ENCODE data around the gene VIPR2. TPM values are rescaled to one million over a fixed set of nuclear protein-coding genes. Genes with fewer than 3 reads are reported as not detected.

VIPR2 gene
- total RNA-seq, 1 experiment from 2014 or later: not detected

DNA sequence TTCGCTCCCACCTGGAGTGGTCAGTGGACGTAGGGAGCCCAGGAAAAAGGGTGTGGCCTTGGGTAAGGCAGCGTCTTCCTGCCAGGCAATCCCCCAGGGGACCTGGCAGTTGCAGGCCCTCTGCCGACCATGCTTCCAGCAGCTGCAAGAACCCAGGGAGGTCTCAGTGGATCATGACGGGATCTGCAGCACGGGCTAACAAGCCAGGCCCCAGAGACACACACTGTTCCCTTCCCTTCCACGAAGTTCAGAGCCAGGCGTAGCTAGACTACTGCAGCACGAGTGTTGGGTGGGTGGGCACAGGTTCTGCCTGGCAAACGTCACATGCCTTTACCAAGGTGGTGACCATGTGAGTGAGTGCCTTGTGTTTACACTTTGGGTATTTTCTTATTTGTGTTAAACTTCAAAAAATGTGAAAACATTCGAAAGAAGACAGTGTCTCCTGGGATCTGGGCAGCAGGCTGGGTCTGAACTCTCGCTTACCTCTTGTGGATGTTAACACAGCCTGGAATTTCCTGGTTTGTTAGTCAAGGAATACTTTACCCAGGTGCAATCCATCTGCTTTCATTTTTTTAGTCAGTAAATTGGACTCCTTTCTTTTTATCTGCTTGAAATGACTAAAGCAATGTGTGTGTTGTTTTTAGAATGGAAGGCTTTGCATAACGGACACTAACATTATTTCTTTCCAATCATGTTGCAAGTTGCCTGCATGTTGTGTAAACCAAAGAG lies 48.2 kb upstream of the VIPR2 start:
- TF ChIP-seq, protein P1, sequence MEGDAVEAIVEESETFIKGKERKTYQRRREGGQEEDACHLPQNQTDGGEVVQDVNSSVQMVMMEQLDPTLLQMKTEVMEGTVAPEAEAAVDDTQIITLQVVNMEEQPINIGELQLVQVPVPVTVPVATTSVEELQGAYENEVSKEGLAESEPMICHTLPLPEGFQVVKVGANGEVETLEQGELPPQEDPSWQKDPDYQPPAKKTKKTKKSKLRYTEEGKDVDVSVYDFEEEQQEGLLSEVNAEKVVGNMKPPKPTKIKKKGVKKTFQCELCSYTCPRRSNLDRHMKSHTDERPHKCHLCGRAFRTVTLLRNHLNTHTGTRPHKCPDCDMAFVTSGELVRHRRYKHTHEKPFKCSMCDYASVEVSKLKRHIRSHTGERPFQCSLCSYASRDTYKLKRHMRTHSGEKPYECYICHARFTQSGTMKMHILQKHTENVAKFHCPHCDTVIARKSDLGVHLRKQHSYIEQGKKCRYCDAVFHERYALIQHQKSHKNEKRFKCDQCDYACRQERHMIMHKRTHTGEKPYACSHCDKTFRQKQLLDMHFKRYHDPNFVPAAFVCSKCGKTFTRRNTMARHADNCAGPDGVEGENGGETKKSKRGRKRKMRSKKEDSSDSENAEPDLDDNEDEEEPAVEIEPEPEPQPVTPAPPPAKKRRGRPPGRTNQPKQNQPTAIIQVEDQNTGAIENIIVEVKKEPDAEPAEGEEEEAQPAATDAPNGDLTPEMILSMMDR (conservative IDR thresholded peaks at IDR 0.05; ENCODE audit: low read depth, low read length): no peak
- TF ChIP-seq EZH2 (IDR thresholded peaks at IDR 0.05; ENCODE audit: borderline replicate concordance, low read depth, low read length, poor library complexity, severe bottlenecking): no peak
- no peak overlapping the region for H3K4me3 ChIP-seq (ENCODE audit: low read depth, low read length, poor library complexity, severe bottlenecking)
- DNase-seq (ENCODE audit: low spot score): no peak
- intact Hi-C loops (cut with micrococcal nuclease; ENCODE audit: unreplicated experiment): no loop called here
- H3K9me3 ChIP-seq (ENCODE audit: low read depth, low read length, poor library complexity, severe bottlenecking): peaks cover 5% of the 10 kb centered on the region
- no peaks in the 10 kb centered on the region for H3K36me3 ChIP-seq (ENCODE audit: insufficient read depth, low read length, poor library complexity, severe bottlenecking)
- H3K27me3 ChIP-seq (replicated peaks; ENCODE audit: insufficient read depth, low read depth, low read length, poor library complexity): no peaks in the 10 kb centered on the region
- ChIA-PET CTCF (no interaction called here), POLR2A (ENCODE audit: low non-redundant PET) (no interaction called here)
- BruUV-seq (replicated peaks): no TSS peak
- peaks cover 36% of the 10 kb centered on the region for H3K4me1 ChIP-seq (ENCODE audit: insufficient read depth, low read length, poor library complexity, severe bottlenecking)
- H3K27ac ChIP-seq (ENCODE audit: low read depth, low read length, poor library complexity, severe bottlenecking): no peak overlapping the region

DNA sequence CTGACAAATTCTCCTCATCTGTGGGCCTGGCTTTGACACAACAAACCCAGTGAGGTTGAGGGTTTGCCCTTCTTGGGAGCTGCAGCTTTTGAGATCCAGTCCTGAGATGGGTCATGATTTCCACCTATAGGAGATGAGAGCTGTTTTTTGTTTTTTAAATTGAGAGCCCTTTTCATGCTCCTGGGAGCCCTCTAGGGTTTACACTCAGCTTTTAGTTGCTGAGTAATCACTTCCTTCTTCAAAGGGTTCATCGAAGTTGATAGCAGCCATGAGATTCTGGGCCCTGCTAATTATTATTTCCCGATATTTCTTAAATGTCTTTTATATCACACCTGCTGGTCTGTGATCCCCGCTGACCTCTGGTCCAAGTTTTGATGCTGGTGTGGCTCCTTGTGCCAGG lies 47.3 kb upstream of the VIPR2 start:
- Histone ChIP-seq H3K4me1 (ENCODE audit: insufficient read depth, low read length, poor library complexity, severe bottlenecking) (peaks cover 28% of the 10 kb centered on the region), H3K36me3 (ENCODE audit: insufficient read depth, low read length, poor library complexity, severe bottlenecking) (no peaks in the 10 kb centered on the region), H3K27ac (ENCODE audit: low read depth, low read length, poor library complexity, severe bottlenecking) (no peak overlapping the region), H3K9me3 (ENCODE audit: low read depth, low read length, poor library complexity, severe bottlenecking) (peaks cover 8% of the 10 kb centered on the region), H3K4me3 (ENCODE audit: low read depth, low read length, poor library complexity, severe bottlenecking) (no peak overlapping the region), H3K27me3 (replicated peaks; ENCODE audit: insufficient read depth, low read depth, low read length, poor library complexity) (no peaks in the 10 kb centered on the region)
- ChIA-PET CTCF (no interaction called here), POLR2A (ENCODE audit: low non-redundant PET) (no interaction called here)
- intact Hi-C loops (cut with micrococcal nuclease; ENCODE audit: unreplicated experiment): no loop called here
- DNase-seq (ENCODE audit: low spot score): no peak
- TF ChIP-seq, protein P1 (conservative IDR thresholded peaks at IDR 0.05; ENCODE audit: low read depth, low read length): no peak
- no peak for TF ChIP-seq EZH2 (IDR thresholded peaks at IDR 0.05; ENCODE audit: borderline replicate concordance, low read depth, low read length, poor library complexity, severe bottlenecking)
- no TSS peak for BruUV-seq (replicated peaks)

DNA sequence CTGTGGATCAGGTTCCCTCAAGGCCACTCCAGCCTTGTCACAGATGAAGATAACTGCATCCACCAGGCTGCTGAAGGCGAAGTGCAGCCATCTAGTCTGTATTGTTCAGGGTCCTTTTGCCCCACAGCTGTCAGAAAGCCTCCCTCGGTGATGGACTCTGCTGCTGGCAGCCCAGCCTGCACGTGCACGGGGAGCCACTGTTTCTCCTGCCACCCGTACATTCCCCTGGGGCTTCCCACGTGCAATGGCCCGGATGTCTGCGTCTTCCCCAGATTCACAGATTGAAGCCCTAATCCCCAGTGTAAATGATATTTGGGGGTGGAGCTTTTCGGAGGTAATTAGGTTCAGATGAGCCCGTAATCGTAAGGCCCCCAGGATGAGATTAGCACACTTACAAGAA lies 46.6 kb upstream of the VIPR2 start:
- CTCF ChIA-PET: no interaction called here
- no TSS peak for BruUV-seq (replicated peaks)
- POLR2A ChIA-PET (ENCODE audit: low non-redundant PET): no interaction called here

More for the DNA sequence above, 46.6 kb upstream of the VIPR2 start:
- no peaks in the 10 kb centered on the region for H3K27me3 ChIP-seq (replicated peaks; ENCODE audit: insufficient read depth, low read depth, low read length, poor library complexity)
- TF ChIP-seq, protein P1 (conservative IDR thresholded peaks at IDR 0.05; ENCODE audit: low read depth, low read length): no peak
- TF ChIP-seq EZH2 (IDR thresholded peaks at IDR 0.05; ENCODE audit: borderline replicate concordance, low read depth, low read length, poor library complexity, severe bottlenecking): no peak
- intact Hi-C loops (cut with micrococcal nuclease; ENCODE audit: unreplicated experiment): no loop called here
- no peak overlapping the region for H3K4me3 ChIP-seq (ENCODE audit: low read depth, low read length, poor library complexity, severe bottlenecking)
- no peak overlapping the region for H3K27ac ChIP-seq (ENCODE audit: low read depth, low read length, poor library complexity, severe bottlenecking)
- DNase-seq (ENCODE audit: low spot score): peak; percentile 42
- H3K9me3 ChIP-seq (ENCODE audit: low read depth, low read length, poor library complexity, severe bottlenecking): peaks cover 8% of the 10 kb centered on the region
- no peaks in the 10 kb centered on the region for H3K36me3 ChIP-seq (ENCODE audit: insufficient read depth, low read length, poor library complexity, severe bottlenecking)
- peaks cover 20% of the 10 kb centered on the region for H3K4me1 ChIP-seq (ENCODE audit: insufficient read depth, low read length, poor library complexity, severe bottlenecking)
